IMR-90 (cell line): ENCODE data around the gene LRRC42. TPM values are rescaled to one million over a fixed set of nuclear protein-coding genes. Genes with fewer than 3 reads are reported as not detected.

ENCODE experiments used
- ATAC-seq: fragments of 200-7000 bp; cut with Tn5 transposase; 2 replicates; pipeline ENCODE4 v1.9.1; 2020; ENCODE audit warnings: low read depth, mild to moderate bottlenecking, moderate library complexity
- BruUV-seq: library from RNA; stranded (reverse); fragments of 400-500 nt; replicated peaks from 2 replicates; lab custom pipeline; 2021; lab: Mats Ljungman, UMichigan
- CTCF ChIA-PET: fragments of 300-600 bp; formaldehyde crosslinking; extraction: SDS; loops from one replicate; lab custom pipeline; 2021; ENCODE audit warnings: antibody characterized with exemption; lab: Yijun Ruan, JAX
- POLR2A ChIA-PET: fragments of 300-600 bp; sonication (Branson Sonifier 250); formaldehyde crosslinking; loops from one replicate; lab custom pipeline; 2022; ENCODE audit warnings: antibody characterized with exemption; ENCODE audit not compliant: unreplicated experiment; lab: Charles Lee
- DNase-seq: peaks from one replicate; pipeline ENCODE4 v3.0.0; 2013
- H2AFZ ChIP-seq: replicated peaks from 2 replicates; pipeline ENCODE3; 2013; ENCODE audit warnings: low read length, mild to moderate bottlenecking; ENCODE audit not compliant: poor library complexity
- H2AK5ac ChIP-seq: 2 replicates; pipeline ENCODE4 v1.6.1; 2013; ENCODE audit warnings: low read depth, low read length, inconsistent platforms
- H2AK9ac ChIP-seq: replicated peaks from 2 replicates; pipeline ENCODE3; 2013; ENCODE audit warnings: mild to moderate bottlenecking, low read depth, low read length, moderate library complexity; ENCODE audit not compliant: poor library complexity
- H2BK120ac ChIP-seq: 2 replicates; pipeline ENCODE4 v1.6.1; 2013; ENCODE audit warnings: low read depth, low read length, inconsistent platforms
- H2BK15ac ChIP-seq: 3 replicates; pipeline ENCODE4 v1.6.1; 2013; ENCODE audit warnings: low read depth, low read length, inconsistent platforms
- H2BK20ac ChIP-seq: 2 replicates; pipeline ENCODE4 v1.6.1; 2013; ENCODE audit warnings: low read depth, mild to moderate bottlenecking, inconsistent platforms, low read length, moderate library complexity
- H2BK5ac ChIP-seq: 2 replicates; pipeline ENCODE4 v1.6.1; 2013; ENCODE audit warnings: mild to moderate bottlenecking, low read depth, low read length, inconsistent platforms; ENCODE audit not compliant: poor library complexity, severe bottlenecking
- H3K14ac ChIP-seq: replicated peaks from 2 replicates; pipeline ENCODE4 v1.6.1; 2013; ENCODE audit warnings: low read depth, low read length, inconsistent platforms
- H3K18ac ChIP-seq: 2 replicates; pipeline ENCODE4 v1.6.1; 2013; ENCODE audit warnings: low read depth, low read length, control low read depth
- H3K23ac ChIP-seq: 2 replicates; pipeline ENCODE4 v1.6.1; 2013; ENCODE audit warnings: low read depth, low read length, inconsistent platforms
- H3K27ac ChIP-seq: 2 replicates; pipeline ENCODE4 v1.5.1; 2013; ENCODE audit warnings: mild to moderate bottlenecking, control low read depth, low read length; ENCODE audit not compliant: insufficient read depth
- H3K27me3 ChIP-seq: 2 replicates; pipeline ENCODE4 v1.6.1; 2013; ENCODE audit warnings: low read length; ENCODE audit not compliant: control insufficient read depth, insufficient read depth
- H3K36me3 ChIP-seq: 2 replicates; pipeline ENCODE4 v1.6.1; 2013; ENCODE audit warnings: low read length, mixed read lengths; ENCODE audit not compliant: control insufficient read depth, insufficient read depth
- H3K4ac ChIP-seq: 2 replicates; pipeline ENCODE4 v1.6.1; 2013; ENCODE audit warnings: low read depth, low read length, inconsistent platforms
- H3K4me1 ChIP-seq: 2 replicates; pipeline ENCODE4 v1.6.1; 2013; ENCODE audit warnings: low read length, mixed read lengths; ENCODE audit not compliant: control insufficient read depth, insufficient read depth
- H3K4me2 ChIP-seq: 2 replicates; pipeline ENCODE4 v1.6.1; 2013; ENCODE audit warnings: low read depth, mild to moderate bottlenecking, control low read depth, low read length, moderate library complexity
- H3K4me3 ChIP-seq: 2 replicates; pipeline ENCODE4 v1.5.1; 2013; ENCODE audit warnings: low read depth, mild to moderate bottlenecking, control low read depth, low read length, moderate library complexity; ENCODE audit not compliant: insufficient read depth
- H3K56ac ChIP-seq: 2 replicates; pipeline ENCODE4 v1.6.1; 2013; ENCODE audit warnings: low read length, inconsistent platforms; ENCODE audit not compliant: insufficient read depth; ENCODE audit errors: extremely low read depth
- H3K79me1 ChIP-seq, 2 experiments: 2 replicates each; pipeline ENCODE4 v1.6.1; 2013; ENCODE audit warnings: low read length in 2 of 2, inconsistent platforms in 1 of 2, low read depth in 1 of 2
- H3K9ac ChIP-seq: 2 replicates; pipeline ENCODE4 v1.6.1; 2013; ENCODE audit warnings: low read depth, low read length, control low read depth
- H3K9me1 ChIP-seq: 2 replicates; pipeline ENCODE4 v1.6.1; 2013; ENCODE audit warnings: low read length, inconsistent platforms; ENCODE audit not compliant: insufficient read depth
- H3K9me3 ChIP-seq: 2 replicates; pipeline ENCODE4 v1.6.1; 2013; ENCODE audit warnings: low read length; ENCODE audit not compliant: control insufficient read depth, insufficient read depth
- H4K20me1 ChIP-seq: 2 replicates; pipeline ENCODE4 v1.6.1; 2013; ENCODE audit warnings: low read length, inconsistent platforms; ENCODE audit not compliant: insufficient read depth
- H4K5ac ChIP-seq: 2 replicates; pipeline ENCODE4 v1.6.1; 2013; ENCODE audit warnings: mild to moderate bottlenecking, low read depth, low read length, control low read depth
- H4K8ac ChIP-seq, 2 experiments: 2 replicates each; pipeline ENCODE4 v1.6.1; 2013; ENCODE audit warnings: low read depth in 2 of 2, low read length in 2 of 2, control low read depth in 1 of 2, inconsistent platforms in 1 of 2
- H4K91ac ChIP-seq: 2 replicates; pipeline ENCODE4 v1.6.1; 2013; ENCODE audit warnings: low read depth, low read length, inconsistent platforms; ENCODE audit not compliant: insufficient read depth
- RCOR1 ChIP-seq: IDR thresholded peaks from 2 replicates; pipeline ENCODE4 v1.6.1; 2012; ENCODE audit warnings: mild to moderate bottlenecking, low read length, improper control_type of control experiment; ENCODE audit not compliant: insufficient replicate concordance
- WGBS, 2 experiments: methylation state at CpG; one replicate each; pipeline versions ENCODE4 v1.1.5 to v1.1.7; 2013; ENCODE audit warnings: missing lambda C conversion rate in 2 of 2; ENCODE audit not compliant: insufficient read length in 1 of 2; ENCODE audit errors: extremely low coverage in 2 of 2; 5-methylcytosine and 5-hydroxymethylcytosine counted together
- dilution Hi-C: fragments of 300-500 bp; cut with HindIII; formaldehyde crosslinking; loops from one replicate; pipeline ENCODE4 v1.14.3; 2018; ENCODE audit warnings: low sequenced_read_pairs; ENCODE audit not compliant: unreplicated experiment
- in situ Hi-C: fragments of 300-500 bp; cut with MboI; formaldehyde crosslinking; loops from 3 replicates; pipeline ENCODE4 v1.14.3; 2019; ENCODE audit warnings: low sequenced_read_pairs, inconsistent platforms, mixed read lengths
- intact Hi-C: fragments of 100-400 bp; cut with micrococcal nuclease; formaldehyde crosslinking; loops from 2 replicates; pipeline ENCODE4 v1.10.0; 2022
- polyA plus RNA-seq, 3 experiments: library from polyadenylated mRNA; depleted of rRNA; stranded (reverse); fragments of >200 nt; gene quantifications; 2 replicates each; pipeline ENCODE4 v1.2.3, GENCODE V29; 2012; ENCODE audit warnings: low replicate concordance in 1 of 3
- total RNA-seq: library from RNA; depleted of rRNA; stranded (reverse); fragments of >200 nt; gene quantifications from 2 replicates; pipeline ENCODE4 v1.2.3, GENCODE V29; 2012
- TF ChIP-seq, protein P1 (sequence below): fragments of 150-350 bp; IDR thresholded peaks from 2 replicates; pipeline ENCODE4 v1.6.1; 2017; ENCODE audit warnings: mild to moderate bottlenecking, antibody characterized with exemption, low read length, low read depth

The LRRC42 gene
- total and polyA plus RNA-seq, 2 of the 4 experiments (the other 2 are of a cell fraction): 39.9 to 47.5 TPM

DNA sequence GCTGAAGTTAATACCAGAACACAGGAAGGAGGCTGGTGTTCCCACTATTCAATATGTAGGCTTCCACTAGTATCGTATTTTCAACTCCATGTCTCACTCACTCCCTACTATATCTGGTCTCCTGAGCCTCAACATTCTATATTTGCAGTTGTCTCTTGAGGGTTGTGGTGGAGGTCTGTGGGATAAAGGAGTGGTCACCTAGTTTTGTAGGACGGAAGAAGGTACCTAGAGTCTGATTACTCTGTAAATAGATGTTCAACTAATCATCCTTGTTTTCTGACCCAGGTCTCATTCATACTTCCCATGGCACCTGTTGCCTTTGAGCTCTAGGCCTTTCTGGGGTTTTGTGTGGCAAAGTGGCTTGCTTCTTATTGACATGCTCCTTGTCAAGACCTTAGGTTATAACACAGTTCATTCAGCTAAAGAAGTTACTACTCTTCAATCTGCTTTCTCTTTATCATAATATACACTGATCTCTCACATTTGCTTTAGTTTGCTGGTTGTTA is 18.7 kb upstream of the LRRC42 start:
- no peak overlapping the region for H4K8ac ChIP-seq
- H3K4me1 ChIP-seq: peaks cover 4% of the 10 kb centered on the region
- BruUV-seq: no TSS peak
- peaks cover 14% of the 10 kb centered on the region for H3K36me3 ChIP-seq
- in situ Hi-C loops: no loop called here
- no peak overlapping the region for H3K9ac ChIP-seq
- no peak overlapping the region for H2BK20ac ChIP-seq
- H2BK5ac ChIP-seq: no peak overlapping the region
- ATAC-seq (no peak), DNase-seq (no peak)
- no peak overlapping the region for H2BK120ac ChIP-seq
- H4K20me1 ChIP-seq: no peaks in the 10 kb centered on the region
- H3K27ac ChIP-seq: no peak overlapping the region
- no peak overlapping the region for H3K23ac ChIP-seq
- H2BK15ac ChIP-seq: no peak overlapping the region
- POLR2A ChIA-PET: interaction anchor here (0.6 kb wide), 1 partner anchor 33 kb away, joined by 4 read pairs; the partner anchor contains the start of gene DIO1
- peaks cover 5% of the 10 kb centered on the region for H3K9me3 ChIP-seq
- CTCF ChIA-PET: interaction anchor here (1.2 kb wide), 1 partner anchor 19 kb away, joined by 4 read pairs; the partner anchor contains the start of gene LRRC42
- H3K79me1 ChIP-seq: peaks cover under 1 to 6% of the 10 kb centered on the region in 2 experiments; a peak in 1 of 4 replicates
- H3K9me1 ChIP-seq: peaks cover 6% of the 10 kb centered on the region; the same call in 1 of the 2 replicates
- H4K91ac ChIP-seq: no peak overlapping the region
- no peak overlapping the region for H3K4me3 ChIP-seq
- no peak overlapping the region for H2AFZ ChIP-seq
- no peak overlapping the region for H3K14ac ChIP-seq
- no peaks in the 10 kb centered on the region for H3K27me3 ChIP-seq
- no peak overlapping the region for H3K4me2 ChIP-seq
- H3K18ac ChIP-seq: no peak overlapping the region
- no peak overlapping the region for H4K5ac ChIP-seq
- H3K4ac ChIP-seq: no peak overlapping the region
- H2AK5ac ChIP-seq: no peak overlapping the region
- dilution Hi-C loops: no loop called here
- TF ChIP-seq RCOR1: no peak
- TF ChIP-seq, protein P1, sequence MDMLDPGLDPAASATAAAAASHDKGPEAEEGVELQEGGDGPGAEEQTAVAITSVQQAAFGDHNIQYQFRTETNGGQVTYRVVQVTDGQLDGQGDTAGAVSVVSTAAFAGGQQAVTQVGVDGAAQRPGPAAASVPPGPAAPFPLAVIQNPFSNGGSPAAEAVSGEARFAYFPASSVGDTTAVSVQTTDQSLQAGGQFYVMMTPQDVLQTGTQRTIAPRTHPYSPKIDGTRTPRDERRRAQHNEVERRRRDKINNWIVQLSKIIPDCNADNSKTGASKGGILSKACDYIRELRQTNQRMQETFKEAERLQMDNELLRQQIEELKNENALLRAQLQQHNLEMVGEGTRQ: no peak
- no CpG with 5 or more reads among the region's 2 CpGs for WGBS, 2 experiments
- H3K56ac ChIP-seq: no peak overlapping the region
- intact Hi-C loops: no loop called here
- no peak overlapping the region for H2AK9ac ChIP-seq
